ENCODE data around the gene NIFK.
A peak's percentile ranks its signal among the peaks of the same experiment; 100 is the strongest.
"Not testable (repeated sequence)": the region's sequence is repeated elsewhere in the genome, so short reads cannot be mapped to it uniquely, and the experiment has no call there.

NIFK gene

DNA sequence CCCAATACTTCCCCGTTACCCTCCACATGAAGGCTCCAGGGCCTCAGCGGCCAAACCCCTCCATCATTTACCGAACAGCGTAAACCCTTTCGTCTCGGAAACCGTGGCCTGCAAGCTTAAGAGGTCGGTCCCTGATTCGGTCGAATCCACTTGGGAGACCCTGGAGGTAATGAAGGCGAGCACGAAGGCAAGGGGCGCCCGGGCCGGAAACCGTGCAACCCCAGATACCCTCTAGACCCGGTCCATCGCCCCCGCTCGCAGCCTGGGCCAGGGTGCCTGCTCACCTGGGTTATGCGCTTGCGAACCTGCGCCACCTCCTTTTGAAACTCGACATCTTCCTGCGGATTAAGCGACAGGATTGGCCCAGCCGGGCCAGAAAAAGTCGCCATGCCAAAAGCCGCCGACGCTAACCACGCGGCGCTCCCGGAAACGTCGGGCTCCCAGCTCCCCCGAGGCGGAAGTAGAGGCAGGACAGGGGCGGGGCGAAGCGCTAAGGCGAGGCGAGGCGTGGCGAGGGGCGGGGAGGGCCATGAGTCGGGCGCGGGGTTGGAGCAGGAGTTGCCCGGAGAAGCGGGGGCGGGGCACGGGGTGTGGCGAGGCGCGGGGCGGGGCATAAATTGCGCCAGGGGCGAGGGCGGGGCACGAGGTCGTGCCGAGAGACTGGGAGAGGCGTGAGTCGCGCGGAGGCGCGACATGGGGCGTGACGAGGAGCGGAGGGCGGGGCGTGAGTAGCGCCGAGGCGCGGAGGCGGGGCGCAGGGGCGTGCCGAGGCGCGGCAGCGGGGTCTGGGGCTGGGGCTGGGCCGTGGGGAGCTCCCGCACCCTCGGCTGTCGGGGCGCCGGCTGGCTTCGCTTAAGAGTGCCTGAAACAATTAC lies at the start of gene NIFK:
Gene NIFK, minus strand, starts transcription at position 414 of the 875 bp plus-strand sequence. Its CDS starts 25 bp downstream, at position 389.
- DNase-seq, result peak; percentile 92

DNA sequence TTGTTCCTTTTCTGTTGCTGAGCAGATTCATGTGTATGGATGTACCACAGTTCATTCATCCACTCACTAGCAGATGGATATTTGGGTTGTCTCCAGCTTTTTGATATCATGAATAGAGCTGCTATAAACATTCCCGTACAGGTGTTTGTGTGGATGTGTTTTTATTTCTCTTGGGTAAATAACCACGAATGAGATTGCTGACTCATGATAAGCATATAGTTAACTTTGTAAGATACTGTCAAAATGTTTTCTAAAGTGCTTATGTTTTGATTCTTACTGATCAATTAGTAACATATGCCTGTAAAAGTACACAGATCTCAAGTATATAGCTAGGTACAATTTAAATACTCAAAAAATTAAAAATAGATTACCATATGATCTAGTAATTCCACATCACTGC lies 46.5 kb upstream of the NIFK start:
- no peak for DNase-seq

GRCh38 chr2:121778741-121779487 lies 42.2 kb upstream of the NIFK start:
- no peak for DNase-seq

GRCh38 chr2:121777699-121778058 lies 41.0 kb upstream of the NIFK start:
- no peak for DNase-seq

DNA sequence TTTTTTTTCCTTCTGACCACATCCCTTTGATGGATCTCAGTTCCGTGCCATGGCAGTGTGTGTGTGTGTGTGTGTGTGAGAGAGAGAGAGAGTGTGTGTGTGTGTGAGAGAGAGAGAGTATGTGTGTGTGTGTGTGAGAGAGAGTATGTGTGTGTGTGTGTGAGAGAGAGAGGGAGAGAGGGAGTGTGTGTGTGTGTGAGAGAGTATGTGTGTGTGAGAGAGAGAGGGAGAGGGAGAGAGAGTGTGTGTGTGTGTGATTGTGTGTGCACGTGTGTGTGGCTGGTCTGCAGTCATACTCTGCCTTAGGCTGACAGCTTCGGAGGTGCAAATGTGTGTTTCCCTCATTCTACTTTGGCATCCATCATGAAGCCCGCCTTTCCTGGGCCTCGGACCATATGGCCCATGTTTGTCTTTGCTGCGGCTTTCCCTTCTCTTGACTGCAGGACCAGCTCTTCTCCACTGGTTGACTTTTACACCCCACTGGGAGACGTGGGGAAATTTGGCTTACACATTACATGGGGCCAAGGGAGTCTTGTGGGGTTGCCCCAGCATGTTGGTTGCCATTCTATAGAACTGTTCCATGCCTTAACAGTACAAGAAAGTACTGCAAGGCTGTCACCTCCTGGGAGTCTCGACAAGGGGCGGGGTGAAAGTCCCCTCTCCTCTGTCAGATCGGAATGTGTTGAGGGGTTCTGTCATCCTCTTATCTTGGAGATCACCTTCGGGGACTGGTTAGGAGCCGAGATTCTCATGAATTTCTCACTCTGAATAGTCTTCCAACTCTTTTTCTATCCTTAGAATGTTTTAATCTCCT lies 40.4 kb upstream of the NIFK start:
- DNase-seq, result no peak

GRCh38 chr2:121776361-121776760 lies 39.7 kb upstream of the NIFK start:
- DNase-seq, result no peak

DNA sequence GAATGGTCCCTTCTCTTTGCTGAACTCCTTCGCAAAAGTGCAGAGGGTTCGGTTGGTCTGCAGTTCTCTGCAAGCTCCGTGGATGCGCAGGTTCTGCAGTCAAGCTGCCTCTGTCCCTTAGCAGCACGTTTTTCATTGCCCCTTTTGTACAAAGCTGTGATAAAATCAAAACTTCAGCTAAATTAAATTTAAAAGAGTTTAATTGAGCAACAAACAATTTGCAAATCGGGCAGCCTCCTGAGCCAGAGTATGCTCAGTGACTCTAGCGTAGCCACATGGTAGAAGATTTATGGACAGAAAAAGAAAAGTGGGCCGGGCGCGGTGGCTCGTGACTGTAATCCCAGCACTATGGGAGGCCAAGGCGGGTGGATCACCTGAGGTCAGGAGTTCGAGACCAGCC lies 37.6 kb upstream of the NIFK start:
- DNase-seq, result no peak

DNA sequence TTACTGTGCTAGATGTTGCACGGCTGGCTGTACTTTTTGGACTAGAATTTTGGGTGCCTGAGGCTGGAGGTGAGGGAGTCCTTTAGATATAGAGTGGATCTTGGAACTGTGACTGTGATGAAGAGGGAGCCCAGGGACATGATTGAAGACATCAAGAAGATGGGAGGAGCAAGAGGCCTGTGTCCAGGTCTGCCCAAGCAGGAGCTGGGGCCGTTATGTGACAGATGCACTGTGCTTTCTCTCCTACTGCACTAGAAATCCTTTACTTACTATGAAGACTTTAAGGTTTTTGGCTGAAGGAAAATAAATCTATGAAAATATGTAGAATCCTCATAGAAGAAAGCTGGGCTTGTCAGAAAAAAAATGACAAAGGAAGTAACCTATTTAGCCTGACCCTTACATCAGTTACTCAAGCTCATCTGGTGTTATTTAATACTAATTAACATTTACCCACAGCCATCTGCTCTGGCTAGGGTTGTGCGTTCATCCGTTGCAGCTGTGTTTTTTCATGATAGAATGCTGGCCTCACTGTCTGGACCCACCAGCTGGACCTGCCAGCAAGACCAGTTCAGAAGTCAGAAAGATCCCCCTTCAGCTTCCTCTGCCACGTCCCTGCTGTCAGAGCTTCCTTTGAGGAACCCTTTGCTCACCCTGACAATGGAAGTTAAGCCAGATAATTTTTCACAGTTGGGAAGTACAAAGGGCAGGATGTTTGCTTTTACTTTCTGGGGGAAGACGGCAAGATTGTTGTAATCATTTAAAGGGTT lies 35.5 kb upstream of the NIFK start:
- DNase-seq, result no peak

GRCh38 chr2:121768143-121768755 lies 31.6 kb upstream of the NIFK start:
- no peak for DNase-seq

DNA sequence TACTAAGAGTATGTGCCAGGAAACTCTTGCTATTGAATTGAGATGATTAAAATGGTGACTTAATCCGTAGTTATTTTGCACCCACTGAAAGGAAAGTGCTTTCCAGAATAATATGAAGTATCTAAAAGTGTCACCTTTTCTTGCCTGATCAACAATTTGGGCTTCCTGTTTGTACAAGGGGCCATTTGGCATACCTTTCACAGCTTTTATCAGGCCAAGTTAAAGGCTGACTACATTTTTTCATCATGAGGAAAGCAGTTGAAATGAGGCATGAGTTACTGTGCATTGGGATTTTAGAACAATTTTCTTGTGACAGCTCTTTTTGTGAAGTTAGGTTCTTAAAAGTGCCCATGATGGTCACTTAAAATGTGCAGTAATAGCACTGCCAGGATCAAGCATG lies 29.9 kb upstream of the NIFK start:
- no peak for DNase-seq

GRCh38 chr2:121764681-121765228 lies 28.1 kb upstream of the NIFK start:
- DNase-seq, result no peak

- peak; percentile 95 for DNase-seq
Observed at GRCh38 chr2:121755237-121756111, 18.8 kb upstream of the NIFK start, which contains the start of gene TSN. Gene TSN (plus strand): TSS chr2:121755651. CDS start chr2:121755780, 129 bp downstream.

- no peak for DNase-seq
Observed at GRCh38 chr2:121754851-121755236, 18.2 kb upstream of the NIFK start.

- no peak for DNase-seq
Observed at GRCh38 chr2:121748202-121748601, 11.5 kb upstream of the NIFK start.

DNA sequence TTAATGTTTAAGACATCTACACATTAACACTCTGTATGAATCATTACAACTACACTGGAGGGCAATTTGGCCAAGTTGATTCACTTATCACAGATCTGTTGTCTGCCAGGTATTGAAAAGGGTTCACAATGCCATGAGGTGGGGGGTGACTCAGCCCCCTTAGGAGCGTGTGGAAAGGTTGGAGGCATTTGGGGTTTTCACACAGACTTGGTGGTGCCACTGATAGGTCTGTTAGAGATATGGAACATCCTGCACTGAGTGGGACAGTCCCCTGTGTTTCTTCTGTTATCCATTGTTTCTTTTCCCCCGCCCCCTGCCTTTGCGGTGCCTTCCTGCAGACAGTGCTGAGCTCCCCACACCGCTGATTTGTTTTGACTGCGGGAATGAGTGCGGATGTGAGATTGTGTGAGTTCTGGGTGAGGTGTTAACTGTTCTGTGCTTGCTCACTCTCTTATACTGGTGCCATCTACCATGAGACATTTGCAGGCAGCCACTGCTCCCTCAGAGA lies 9.4 kb upstream of the NIFK start:
- DNase-seq, result no peak

- no peak for DNase-seq
Observed at GRCh38 chr2:121741450-121741849, 4.8 kb upstream of the NIFK start.

DNA sequence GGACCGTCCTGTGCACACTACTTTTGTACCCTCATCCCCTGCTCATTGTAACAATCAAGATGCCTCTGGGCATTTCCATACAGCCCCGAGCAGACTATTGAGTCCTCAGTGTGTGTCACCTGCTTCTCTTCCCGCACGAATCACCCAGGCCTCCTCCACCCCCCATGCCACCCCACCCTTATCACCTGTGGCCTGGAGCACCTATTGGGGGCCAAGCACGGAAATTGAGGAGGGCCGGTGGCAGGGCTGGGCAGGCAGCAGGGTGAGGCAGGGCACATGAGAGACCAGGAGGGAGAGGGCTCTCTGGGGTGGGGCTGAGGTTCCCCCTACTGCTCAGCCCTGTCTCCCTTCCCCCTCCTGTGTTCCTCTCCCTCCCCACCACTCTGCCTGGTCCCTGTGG lies 4.3 kb upstream of the NIFK start:
- no peak for DNase-seq

DNA sequence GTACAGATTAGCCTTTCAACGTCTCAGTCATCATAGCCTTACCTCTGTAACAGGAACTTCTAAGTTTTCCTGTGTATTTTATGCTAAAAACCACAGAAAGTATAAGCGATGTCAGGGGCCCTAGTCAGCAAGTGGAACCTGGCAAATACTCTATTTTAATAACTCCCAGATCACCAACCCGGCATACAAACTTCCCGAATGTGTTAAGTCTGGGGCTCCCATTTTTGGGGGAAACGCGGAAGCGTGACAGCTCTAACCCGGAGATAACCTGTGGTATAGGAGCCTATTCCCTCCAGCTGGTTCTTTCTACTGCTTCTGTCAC lies 574 bp downstream of the NIFK start:
- no peak for DNase-seq

GRCh38 chr2:121735518-121736074 lies 1.1 kb downstream of the NIFK start:
- no peak for DNase-seq

DNA sequence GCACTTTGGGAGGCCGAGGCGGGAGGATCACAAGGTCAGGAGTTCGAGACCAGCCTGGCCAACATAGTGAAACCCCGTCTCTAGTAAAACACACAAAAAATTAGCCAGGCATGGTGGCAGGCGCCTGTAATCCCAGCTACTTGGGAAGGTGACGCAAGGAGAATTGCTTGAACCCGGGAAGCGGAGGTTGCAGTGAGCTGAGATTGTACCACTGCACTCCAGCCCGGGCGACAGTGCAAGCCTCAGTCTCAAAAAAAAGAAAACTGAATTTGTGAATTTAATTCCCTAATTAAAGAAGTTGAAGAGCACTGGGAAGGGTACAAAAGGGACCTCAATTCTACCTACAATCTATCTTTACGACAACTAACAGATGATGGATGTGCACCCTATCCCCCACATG lies 2.1 kb downstream of the NIFK start:
- DNase-seq, result not testable (repeated sequence)

All from NCI-H1092 (cell line).